IPS-18a (cell line): ENCODE results near the gene TFAP2C.
A peak's percentile ranks its signal among the peaks of the same experiment; 100 is the strongest.

Experiments used
- H3K27ac ChIP-seq: one replicate; pipeline ENCODE4 v1.5.1; 2013; ENCODE audit warnings: low read length
- H3K27me3 ChIP-seq: one replicate; pipeline ENCODE4 v1.6.1; 2013; ENCODE audit warnings: mild to moderate bottlenecking, low read length; ENCODE audit not compliant: control insufficient read depth, insufficient read depth
- H3K36me3 ChIP-seq: one replicate; pipeline ENCODE4 v1.6.1; 2013; ENCODE audit warnings: low read depth, low read length; ENCODE audit not compliant: control insufficient read depth
- H3K4me1 ChIP-seq: one replicate; pipeline ENCODE4 v1.6.1; 2013; ENCODE audit warnings: low read depth, low read length; ENCODE audit not compliant: control insufficient read depth
- H3K4me3 ChIP-seq: one replicate; pipeline ENCODE4 v1.5.1; 2013; ENCODE audit warnings: low read length
- H3K9ac ChIP-seq: one replicate; pipeline ENCODE4 v1.6.1; 2013; ENCODE audit warnings: mild to moderate bottlenecking, low read length, moderate library complexity
- H3K9me3 ChIP-seq: one replicate; pipeline ENCODE4 v1.6.1; 2013; ENCODE audit warnings: low read depth, low read length; ENCODE audit not compliant: control insufficient read depth

TFAP2C gene

DNA sequence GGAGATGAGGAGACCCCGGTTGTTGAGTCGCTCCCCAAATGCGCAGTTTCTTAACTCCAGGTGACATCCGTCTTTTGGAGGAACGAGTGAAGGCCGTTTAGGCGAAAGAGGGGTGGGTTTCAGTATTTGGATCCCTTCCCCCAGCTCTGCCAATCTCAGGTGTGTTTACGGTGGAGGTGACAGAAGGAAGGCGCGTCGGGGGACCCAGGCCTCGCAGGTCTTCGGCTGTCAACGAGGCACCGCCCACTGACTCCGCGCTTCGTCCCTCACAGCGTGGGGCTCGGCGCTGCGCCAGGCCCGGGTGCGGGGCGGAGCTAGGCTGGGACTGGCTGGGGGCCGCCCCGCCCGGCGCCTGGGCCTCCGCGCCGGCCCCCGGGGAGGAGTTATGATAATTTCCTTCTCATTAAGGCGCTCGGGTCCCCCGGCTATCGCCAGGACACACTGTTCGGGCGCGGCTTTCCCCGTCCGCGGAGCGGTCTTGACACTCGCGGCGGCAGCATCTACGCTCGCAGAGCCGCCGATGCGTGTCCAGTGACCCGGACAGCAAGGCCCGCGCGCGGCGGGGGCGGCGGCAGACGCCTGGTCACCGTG is at the start of gene TFAP2C:
Gene TFAP2C (plus strand): TSS at position 434 of the 591 bp plus-strand sequence. CDS start 239 bp downstream, outside the sequence.
- peaks cover 97% of the 10 kb centered on the region for H3K27me3 ChIP-seq
- peaks cover under 1% of the 10 kb centered on the region for H3K36me3 ChIP-seq
- no peaks in the 10 kb centered on the region for H3K9me3 ChIP-seq
- H3K9ac ChIP-seq, result peak within 1 kb of the TSS; percentile 1
- H3K4me3 ChIP-seq, result peak within 1 kb of the TSS; percentile 68
- H3K4me1 ChIP-seq, result peaks cover 31% of the 10 kb centered on the region
- no peak within 1 kb of the TSS for H3K27ac ChIP-seq

DNA sequence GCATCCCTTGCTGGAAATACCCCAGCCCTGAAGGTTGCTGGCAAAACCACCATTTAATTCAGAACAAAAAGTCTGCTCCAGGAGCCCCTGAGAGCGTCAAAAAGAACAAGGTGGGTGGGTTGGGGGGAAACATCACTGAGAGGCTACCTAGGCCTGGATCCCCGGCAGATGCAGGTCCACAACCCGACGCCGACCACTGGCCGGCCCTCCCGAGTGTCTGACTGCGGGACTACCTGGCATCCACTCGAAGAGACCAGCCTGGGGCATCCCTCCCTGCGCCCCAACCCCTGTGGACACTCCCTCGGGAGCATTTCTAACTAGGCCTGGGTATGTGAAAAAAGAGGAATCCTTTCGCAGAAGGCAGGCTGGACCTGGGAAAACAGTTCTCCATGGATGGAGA is 48.9 kb upstream of the TFAP2C start:
- no peak overlapping the region for H3K9ac ChIP-seq
- H3K9me3 ChIP-seq, result no peaks in the 10 kb centered on the region

DNA sequence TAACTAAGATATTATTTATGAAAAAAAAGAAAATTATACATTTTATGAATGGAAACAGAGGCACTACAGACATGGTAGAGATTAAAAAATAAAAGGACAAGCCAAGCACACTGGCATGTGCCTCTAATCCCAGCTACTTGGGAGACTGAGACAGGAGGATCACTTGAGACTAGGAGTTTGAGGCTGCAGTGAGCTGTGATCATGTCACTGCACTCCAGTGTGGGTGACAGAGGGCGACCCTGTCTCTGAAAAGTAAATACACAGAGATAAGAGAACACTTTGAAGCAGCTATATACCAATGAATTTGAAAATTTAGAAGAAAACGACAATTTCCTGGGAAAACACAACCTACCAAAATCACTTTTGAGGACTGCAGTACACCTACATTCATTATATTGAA is 47.4 kb upstream of the TFAP2C start:
- Histone ChIP-seq H3K27me3 (no peaks in the 10 kb centered on the region), H3K4me3 (no peak overlapping the region), H3K4me1 (peaks cover 4% of the 10 kb centered on the region), H3K9ac (no peak overlapping the region), H3K27ac (no peak overlapping the region), H3K9me3 (no peaks in the 10 kb centered on the region), H3K36me3 (no peaks in the 10 kb centered on the region)

More for the DNA sequence above, 48.9 kb upstream of the TFAP2C start:
- H3K4me3 ChIP-seq, result no peak overlapping the region
- peaks cover 4% of the 10 kb centered on the region for H3K4me1 ChIP-seq
- no peaks in the 10 kb centered on the region for H3K36me3 ChIP-seq
- no peak overlapping the region for H3K27ac ChIP-seq
- no peaks in the 10 kb centered on the region for H3K27me3 ChIP-seq

DNA sequence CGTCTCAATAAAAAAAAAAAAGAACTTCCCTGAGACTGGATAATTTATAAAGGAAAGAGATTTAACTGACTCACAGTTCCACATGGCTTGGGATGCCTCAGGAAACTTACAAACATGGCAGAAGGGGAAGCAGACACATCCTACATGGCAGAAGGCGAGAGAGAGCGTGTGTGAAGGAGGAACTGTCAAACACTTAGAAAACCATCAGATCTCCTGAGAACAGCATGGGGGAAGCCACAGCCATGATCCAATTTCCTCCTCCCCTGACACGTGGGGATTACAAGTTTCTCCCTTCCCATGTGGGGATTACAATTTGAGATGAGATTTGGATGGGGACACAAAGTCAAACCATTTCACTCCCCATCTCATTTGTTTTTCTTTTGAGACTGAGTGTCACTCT is 46.6 kb upstream of the TFAP2C start:
- no peak overlapping the region for H3K27ac ChIP-seq
- H3K9me3 ChIP-seq, result no peaks in the 10 kb centered on the region
- no peaks in the 10 kb centered on the region for H3K36me3 ChIP-seq
- peaks cover 4% of the 10 kb centered on the region for H3K4me1 ChIP-seq
- H3K4me3 ChIP-seq, result no peak overlapping the region
- H3K9ac ChIP-seq, result no peak overlapping the region
- H3K27me3 ChIP-seq, result no peaks in the 10 kb centered on the region

- Histone ChIP-seq H3K36me3 (no peaks in the 10 kb centered on the region), H3K4me3 (no peak overlapping the region), H3K4me1 (peaks cover 4% of the 10 kb centered on the region), H3K27me3 (no peaks in the 10 kb centered on the region), H3K9ac (no peak overlapping the region), H3K9me3 (no peaks in the 10 kb centered on the region), H3K27ac (no peak overlapping the region)
These were observed 44.2 kb upstream of the TFAP2C start for GRCh38 chr20:56584916-56585315.

GRCh38 chr20:56587307-56588041 is 41.6 kb upstream of the TFAP2C start:
- H3K4me3 ChIP-seq, result no peak overlapping the region
- no peak overlapping the region for H3K27ac ChIP-seq
- no peaks in the 10 kb centered on the region for H3K36me3 ChIP-seq
- H3K9ac ChIP-seq, result no peak overlapping the region
- no peaks in the 10 kb centered on the region for H3K27me3 ChIP-seq
- H3K9me3 ChIP-seq, result no peaks in the 10 kb centered on the region
- peaks cover 8% of the 10 kb centered on the region for H3K4me1 ChIP-seq

- H3K9me3 ChIP-seq, result no peaks in the 10 kb centered on the region
- no peaks in the 10 kb centered on the region for H3K36me3 ChIP-seq
- no peak overlapping the region for H3K9ac ChIP-seq
- H3K4me3 ChIP-seq, result no peak overlapping the region
- peaks cover 8% of the 10 kb centered on the region for H3K4me1 ChIP-seq
- H3K27me3 ChIP-seq, result no peaks in the 10 kb centered on the region
- H3K27ac ChIP-seq, result no peak overlapping the region
These were observed 40.1 kb upstream of the TFAP2C start for GRCh38 chr20:56588996-56589395.

DNA sequence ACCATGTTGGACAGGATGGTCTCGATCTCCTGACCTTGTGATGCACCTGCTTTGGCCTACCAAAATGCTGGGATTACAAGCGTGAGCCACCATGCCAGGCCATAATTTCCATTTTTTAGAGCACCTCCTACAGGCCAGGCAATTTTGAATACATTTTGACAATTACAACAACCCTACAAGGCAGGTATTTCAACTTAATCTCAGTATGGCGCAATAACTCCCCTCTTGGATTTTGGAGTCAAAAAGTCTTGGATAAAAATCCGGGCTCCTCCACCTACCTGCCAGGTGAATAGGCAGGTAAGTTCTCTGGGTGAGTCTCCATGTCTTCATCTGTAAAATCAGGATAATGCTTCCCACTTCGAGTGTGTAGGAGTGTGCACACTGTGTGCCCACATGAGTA is 39.5 kb upstream of the TFAP2C start:
- H3K9ac ChIP-seq, result no peak overlapping the region
- H3K27ac ChIP-seq, result no peak overlapping the region
- no peak overlapping the region for H3K4me3 ChIP-seq
- H3K36me3 ChIP-seq, result no peaks in the 10 kb centered on the region
- H3K4me1 ChIP-seq, result peaks cover 8% of the 10 kb centered on the region
- H3K27me3 ChIP-seq, result no peaks in the 10 kb centered on the region
- no peaks in the 10 kb centered on the region for H3K9me3 ChIP-seq

DNA sequence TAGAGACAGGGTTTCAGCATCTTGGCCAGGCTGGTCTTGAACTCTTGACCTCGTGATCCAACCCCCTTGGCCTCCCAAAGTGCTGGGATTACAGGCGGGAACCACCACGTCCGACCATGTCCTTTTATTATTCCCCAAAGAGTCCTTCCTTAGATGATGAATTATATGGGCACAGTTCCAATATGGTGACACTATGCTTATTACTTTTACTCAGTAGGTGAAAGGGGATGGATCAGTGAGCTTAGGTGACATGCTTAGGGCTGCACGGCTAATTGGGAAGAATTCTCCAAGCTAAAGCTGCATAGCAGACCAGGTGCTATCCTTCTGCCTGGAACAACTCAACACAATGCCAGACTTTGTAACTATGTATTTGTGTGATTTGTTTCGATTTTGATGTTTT is 38.2 kb upstream of the TFAP2C start:
- no peak overlapping the region for H3K27ac ChIP-seq
- H3K9me3 ChIP-seq, result no peaks in the 10 kb centered on the region
- H3K9ac ChIP-seq, result no peak overlapping the region
- no peak overlapping the region for H3K4me3 ChIP-seq
- no peaks in the 10 kb centered on the region for H3K27me3 ChIP-seq
- no peaks in the 10 kb centered on the region for H3K36me3 ChIP-seq
- H3K4me1 ChIP-seq, result peaks cover 4% of the 10 kb centered on the region

GRCh38 chr20:56592211-56592610 is 36.9 kb upstream of the TFAP2C start:
- Histone ChIP-seq H3K36me3 (no peaks in the 10 kb centered on the region), H3K27ac (no peak overlapping the region), H3K9ac (no peak overlapping the region)

GRCh38 chr20:56592817-56593216 is 36.3 kb upstream of the TFAP2C start:
- H3K27ac ChIP-seq, result no peak overlapping the region
- peaks cover 4% of the 10 kb centered on the region for H3K4me1 ChIP-seq
- no peaks in the 10 kb centered on the region for H3K9me3 ChIP-seq
- no peaks in the 10 kb centered on the region for H3K27me3 ChIP-seq
- H3K4me3 ChIP-seq, result no peak overlapping the region
- no peak overlapping the region for H3K9ac ChIP-seq
- no peaks in the 10 kb centered on the region for H3K36me3 ChIP-seq

More at GRCh38 chr20:56592211-56592610, 36.9 kb upstream of the TFAP2C start:
- H3K9me3 ChIP-seq, result no peaks in the 10 kb centered on the region
- H3K27me3 ChIP-seq, result no peaks in the 10 kb centered on the region
- peaks cover 4% of the 10 kb centered on the region for H3K4me1 ChIP-seq
- no peak overlapping the region for H3K4me3 ChIP-seq
